IPS-15b (cell line): ENCODE measurements around the gene ACAP3.

Experiments
- H3K27me3 ChIP-seq: one replicate; pipeline ENCODE4 v1.6.1; 2013; ENCODE audit warnings: low read length; ENCODE audit not compliant: control insufficient read depth, insufficient read depth
- H3K36me3 ChIP-seq: one replicate; pipeline ENCODE4 v1.6.1; 2013; ENCODE audit warnings: low read length; ENCODE audit not compliant: control insufficient read depth, insufficient read depth
- H3K4me1 ChIP-seq: one replicate; pipeline ENCODE4 v1.6.1; 2013; ENCODE audit warnings: mild to moderate bottlenecking, low read length; ENCODE audit not compliant: control insufficient read depth, insufficient read depth
- H3K4me3 ChIP-seq: one replicate; pipeline ENCODE4 v1.5.1; 2013; ENCODE audit warnings: low read depth, low read length
- H3K9ac ChIP-seq: one replicate; pipeline ENCODE4 v1.6.1; 2013; ENCODE audit warnings: low read depth, mild to moderate bottlenecking, low read length
- H3K9me3 ChIP-seq: one replicate; pipeline ENCODE4 v1.6.1; 2013; ENCODE audit warnings: mild to moderate bottlenecking, low read length; ENCODE audit not compliant: control insufficient read depth, insufficient read depth

ACAP3 gene

GRCh38 chr1:1299686-1300351 is 7.9 kb downstream of the ACAP3 start:
- H3K36me3 ChIP-seq, result peaks cover 8% of the 10 kb centered on the region
- no peaks in the 10 kb centered on the region for H3K4me1 ChIP-seq

GRCh38 chr1:1298861-1299685 is 8.7 kb downstream of the ACAP3 start:
- H3K4me1 ChIP-seq, result no peaks in the 10 kb centered on the region
- no peaks in the 10 kb centered on the region for H3K9me3 ChIP-seq
- H3K4me3 ChIP-seq, result no peak overlapping the region
- no peak overlapping the region for H3K9ac ChIP-seq
- H3K27me3 ChIP-seq, result no peaks in the 10 kb centered on the region
- H3K36me3 ChIP-seq, result peaks cover 8% of the 10 kb centered on the region

More at GRCh38 chr1:1299686-1300351, 7.9 kb downstream of the ACAP3 start:
- no peak overlapping the region for H3K9ac ChIP-seq
- no peaks in the 10 kb centered on the region for H3K27me3 ChIP-seq
- no peaks in the 10 kb centered on the region for H3K9me3 ChIP-seq
- no peak overlapping the region for H3K4me3 ChIP-seq

GRCh38 chr1:1297802-1298424 is 9.8 kb downstream of the ACAP3 start:
- H3K36me3 ChIP-seq, result peaks cover 8% of the 10 kb centered on the region
- no peaks in the 10 kb centered on the region for H3K27me3 ChIP-seq
- H3K4me1 ChIP-seq, result no peaks in the 10 kb centered on the region
- H3K9me3 ChIP-seq, result no peaks in the 10 kb centered on the region
- H3K9ac ChIP-seq, result no peak overlapping the region
- H3K4me3 ChIP-seq, result no peak overlapping the region

GRCh38 chr1:1296070-1297061 is 11.4 kb downstream of the ACAP3 start:
- Histone ChIP-seq H3K9ac (no peak overlapping the region), H3K4me3 (no peak overlapping the region), H3K4me1 (no peaks in the 10 kb centered on the region)

GRCh38 chr1:1295154-1295923 is 12.4 kb downstream of the ACAP3 start:
- no peak overlapping the region for H3K4me3 ChIP-seq
- H3K27me3 ChIP-seq, result no peaks in the 10 kb centered on the region
- no peaks in the 10 kb centered on the region for H3K9me3 ChIP-seq
- H3K9ac ChIP-seq, result no peak overlapping the region
- H3K4me1 ChIP-seq, result no peaks in the 10 kb centered on the region
- peaks cover 8% of the 10 kb centered on the region for H3K36me3 ChIP-seq

More at GRCh38 chr1:1296070-1297061, 11.4 kb downstream of the ACAP3 start:
- Histone ChIP-seq H3K36me3 (peaks cover 8% of the 10 kb centered on the region), H3K9me3 (no peaks in the 10 kb centered on the region), H3K27me3 (no peaks in the 10 kb centered on the region)

- Histone ChIP-seq H3K9ac (no peak overlapping the region), H3K4me1 (no peaks in the 10 kb centered on the region), H3K9me3 (no peaks in the 10 kb centered on the region), H3K36me3 (peaks cover 8% of the 10 kb centered on the region), H3K4me3 (peak overlapping the region; percentile 26), H3K27me3 (no peaks in the 10 kb centered on the region)
Measured at GRCh38 chr1:1294250-1294890, 13.4 kb downstream of the ACAP3 start.

GRCh38 chr1:1293263-1294249 is 14.2 kb downstream of the ACAP3 start:
- peak overlapping the region; percentile 26 for H3K4me3 ChIP-seq
- H3K4me1 ChIP-seq, result no peaks in the 10 kb centered on the region
- no peak overlapping the region for H3K9ac ChIP-seq
- no peaks in the 10 kb centered on the region for H3K27me3 ChIP-seq
- H3K9me3 ChIP-seq, result no peaks in the 10 kb centered on the region
- H3K36me3 ChIP-seq, result peaks cover 8% of the 10 kb centered on the region

- no peak overlapping the region for H3K9ac ChIP-seq
- no peaks in the 10 kb centered on the region for H3K27me3 ChIP-seq
- no peaks in the 10 kb centered on the region for H3K4me1 ChIP-seq
- peaks cover 8% of the 10 kb centered on the region for H3K36me3 ChIP-seq
- H3K9me3 ChIP-seq, result no peaks in the 10 kb centered on the region
- H3K4me3 ChIP-seq, result no peak overlapping the region
Measured at GRCh38 chr1:1292851-1293250, 14.9 kb downstream of the ACAP3 start.

- Histone ChIP-seq H3K4me3 (no peak overlapping the region), H3K36me3 (peaks cover 8% of the 10 kb centered on the region), H3K27me3 (no peaks in the 10 kb centered on the region), H3K4me1 (no peaks in the 10 kb centered on the region), H3K9ac (no peak overlapping the region), H3K9me3 (no peaks in the 10 kb centered on the region)
Measured at GRCh38 chr1:1292442-1292779, 15.3 kb downstream of the ACAP3 start.
